Right lobe of liver (tissue), 4 donors: Measurements from ENCODE around the gene CRYBB1.

Experiments used
- CTCF ChIP-seq, 4 donors: fragments of 200-600 bp in 3 of 4; fragments of 450-650 bp in 1 of 4; IDR thresholded peaks; one replicate each; pipeline versions ENCODE4 v1.5.1 to v1.8.0; 2016 to 2022; ENCODE audit warnings: antibody characterized with exemption in 4 of 4, mild to moderate bottlenecking in 2 of 4
- POLR2A ChIP-seq: fragments of 450-650 bp; IDR thresholded peaks from one replicate; pipeline ENCODE4 v1.6.1; 2017; ENCODE audit warnings: antibody characterized with exemption, mild to moderate bottlenecking
- donor health status: DM: no; HTN: no; CAD: no.
- donor health status: DM: no; HTN: no; CAD: no.
- donor health status: DM: no; HTN: yes; CAD: no.

GRCh38 chr22:26635117-26635516 lies 17.3 kb upstream of the CRYBB1 start:
- no peak for TF ChIP-seq CTCF (IDR thresholded peaks at IDR 0.05)
- no peak for TF ChIP-seq POLR2A
